ENCODE results near the gene DUS1L. TPM values are rescaled to one million over a fixed set of nuclear protein-coding genes. Genes with fewer than 3 reads are reported as not detected.

The DUS1L gene
- polyA plus RNA-seq, 1 of the 3 experiments (the other 2 are of a cell fraction), result 163 TPM

DNA sequence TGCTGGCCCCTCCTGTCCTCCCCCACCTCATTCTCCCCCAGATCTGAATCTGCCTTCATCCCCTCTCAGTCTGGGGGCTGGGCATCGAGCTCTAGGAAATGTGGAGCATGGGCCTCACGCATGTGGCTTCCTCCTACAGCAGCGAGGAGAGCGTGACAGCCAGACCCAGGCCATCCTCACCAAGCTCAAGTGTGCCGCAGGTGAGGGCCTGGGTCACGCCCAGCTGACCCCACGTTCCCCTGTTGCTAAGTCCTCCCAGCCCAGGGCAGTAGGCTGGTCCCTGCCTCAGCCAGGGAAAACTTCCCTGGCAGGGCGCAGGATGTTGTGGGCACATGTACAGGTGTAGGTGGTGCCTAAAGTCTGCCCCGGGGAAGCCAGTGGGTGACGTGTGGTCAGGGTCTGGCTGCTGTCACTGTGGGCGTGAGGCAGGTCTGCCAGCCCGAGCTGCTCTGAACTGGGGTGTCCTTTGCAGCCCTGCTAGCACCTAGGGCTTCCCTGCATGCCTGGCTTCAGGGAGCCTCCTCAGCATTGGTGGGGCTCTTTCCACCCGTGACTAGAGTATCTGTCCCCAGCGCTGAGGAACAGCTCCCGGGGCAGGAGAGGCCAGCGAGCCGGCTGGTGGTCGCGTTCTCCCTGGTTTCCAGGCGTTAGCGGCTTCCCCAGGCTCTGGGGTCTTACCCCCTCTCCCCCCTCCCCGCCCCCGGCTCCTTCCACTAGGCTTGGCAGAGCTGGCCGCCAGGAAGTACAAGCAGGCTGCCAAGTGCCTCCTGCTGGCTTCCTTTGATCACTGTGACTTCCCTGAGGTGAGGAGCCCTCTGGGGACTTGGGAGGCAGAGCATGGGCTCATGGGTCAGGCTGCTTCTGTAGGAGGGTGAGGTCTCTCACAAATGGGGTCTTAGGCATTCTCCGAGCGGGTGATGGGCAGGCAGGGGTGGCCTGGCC, 10.3 kb downstream of the DUS1L start:
- H3K9ac ChIP-seq, result no peak overlapping the region
- ChIA-PET POLR2A (interaction anchor here (1.0 to 1.6 kb wide), 3 partner anchors 8 to 43 kb away, joined by 3 to 4 read pairs (median 4); partner anchors contain the start of gene FASN), CTCF (interaction anchor here (0.8 to 5.1 kb wide), 9 partner anchors 10 to 98 kb away, joined by 3 to 24 read pairs (median 3); partner anchors contain the start of genes CENPX, DCXR and DUS1L)
- H3F3A ChIP-seq (replicated peaks; ENCODE audit: insufficient read depth), result peaks cover 27% of the 10 kb centered on the region
- 95% methylated on average over 19 of the region's 26 CpGs for WGBS (ENCODE audit: low lambda C conversion rate)
- peaks cover 48% of the 10 kb centered on the region for H3K79me2 ChIP-seq (ENCODE audit: insufficient read depth)
- H3K9me2 ChIP-seq, result no peaks in the 10 kb centered on the region
- no peaks in the 10 kb centered on the region for H3K9me3 ChIP-seq
- H3K27ac ChIP-seq (ENCODE audit: low read depth in 2 of 2, low read length in 1 of 2), result no peak overlapping the region; a peak in 1 of 4 replicates
- no peaks in the 10 kb centered on the region for H3K27me3 ChIP-seq (ENCODE audit: insufficient read depth)
- no peak for DNase-seq
- no peak overlapping the region for H2AFZ ChIP-seq (ENCODE audit: low read depth)
- H4K20me1 ChIP-seq (ENCODE audit: insufficient read depth), result peaks cover 14% of the 10 kb centered on the region; the same call in 1 of the 2 replicates
- no peak overlapping the region for H3K4me2 ChIP-seq
- TF ChIP-seq TCF12 (IDR thresholded peaks at IDR 0.05), result no peak
- no peak for TF ChIP-seq POLR2AphosphoS5 (IDR thresholded peaks at IDR 0.05; ENCODE audit: low read depth, low read length)
- no peak for TF ChIP-seq NFIC (IDR thresholded peaks at IDR 0.05; ENCODE audit: borderline replicate concordance)
- TF ChIP-seq, protein P1, sequence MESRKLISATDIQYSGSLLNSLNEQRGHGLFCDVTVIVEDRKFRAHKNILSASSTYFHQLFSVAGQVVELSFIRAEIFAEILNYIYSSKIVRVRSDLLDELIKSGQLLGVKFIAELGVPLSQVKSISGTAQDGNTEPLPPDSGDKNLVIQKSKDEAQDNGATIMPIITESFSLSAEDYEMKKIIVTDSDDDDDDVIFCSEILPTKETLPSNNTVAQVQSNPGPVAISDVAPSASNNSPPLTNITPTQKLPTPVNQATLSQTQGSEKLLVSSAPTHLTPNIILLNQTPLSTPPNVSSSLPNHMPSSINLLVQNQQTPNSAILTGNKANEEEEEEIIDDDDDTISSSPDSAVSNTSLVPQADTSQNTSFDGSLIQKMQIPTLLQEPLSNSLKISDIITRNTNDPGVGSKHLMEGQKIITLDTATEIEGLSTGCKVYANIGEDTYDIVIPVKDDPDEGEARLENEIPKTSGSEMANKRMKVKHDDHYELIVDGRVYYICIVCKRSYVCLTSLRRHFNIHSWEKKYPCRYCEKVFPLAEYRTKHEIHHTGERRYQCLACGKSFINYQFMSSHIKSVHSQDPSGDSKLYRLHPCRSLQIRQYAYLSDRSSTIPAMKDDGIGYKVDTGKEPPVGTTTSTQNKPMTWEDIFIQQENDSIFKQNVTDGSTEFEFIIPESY (IDR thresholded peaks at IDR 0.05; ENCODE audit: borderline replicate concordance, low read depth), result no peak
- TF ChIP-seq JUND (IDR thresholded peaks at IDR 0.05), result no peak
- TF ChIP-seq MXI1 (IDR thresholded peaks at IDR 0.05; ENCODE audit: low read depth, low read length), result no peak
- TF ChIP-seq, protein P2, sequence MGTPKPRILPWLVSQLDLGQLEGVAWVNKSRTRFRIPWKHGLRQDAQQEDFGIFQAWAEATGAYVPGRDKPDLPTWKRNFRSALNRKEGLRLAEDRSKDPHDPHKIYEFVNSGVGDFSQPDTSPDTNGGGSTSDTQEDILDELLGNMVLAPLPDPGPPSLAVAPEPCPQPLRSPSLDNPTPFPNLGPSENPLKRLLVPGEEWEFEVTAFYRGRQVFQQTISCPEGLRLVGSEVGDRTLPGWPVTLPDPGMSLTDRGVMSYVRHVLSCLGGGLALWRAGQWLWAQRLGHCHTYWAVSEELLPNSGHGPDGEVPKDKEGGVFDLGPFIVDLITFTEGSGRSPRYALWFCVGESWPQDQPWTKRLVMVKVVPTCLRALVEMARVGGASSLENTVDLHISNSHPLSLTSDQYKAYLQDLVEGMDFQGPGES (IDR thresholded peaks at IDR 0.05; ENCODE audit: low read depth, low read length), result no peak
- TF ChIP-seq FOXJ3 (CRISPR knock-in tag; IDR thresholded peaks at IDR 0.05), result no peak
- TF ChIP-seq FOSL2 (IDR thresholded peaks at IDR 0.05; ENCODE audit: borderline replicate concordance, low read depth), result no peak
- TF ChIP-seq, protein P3, sequence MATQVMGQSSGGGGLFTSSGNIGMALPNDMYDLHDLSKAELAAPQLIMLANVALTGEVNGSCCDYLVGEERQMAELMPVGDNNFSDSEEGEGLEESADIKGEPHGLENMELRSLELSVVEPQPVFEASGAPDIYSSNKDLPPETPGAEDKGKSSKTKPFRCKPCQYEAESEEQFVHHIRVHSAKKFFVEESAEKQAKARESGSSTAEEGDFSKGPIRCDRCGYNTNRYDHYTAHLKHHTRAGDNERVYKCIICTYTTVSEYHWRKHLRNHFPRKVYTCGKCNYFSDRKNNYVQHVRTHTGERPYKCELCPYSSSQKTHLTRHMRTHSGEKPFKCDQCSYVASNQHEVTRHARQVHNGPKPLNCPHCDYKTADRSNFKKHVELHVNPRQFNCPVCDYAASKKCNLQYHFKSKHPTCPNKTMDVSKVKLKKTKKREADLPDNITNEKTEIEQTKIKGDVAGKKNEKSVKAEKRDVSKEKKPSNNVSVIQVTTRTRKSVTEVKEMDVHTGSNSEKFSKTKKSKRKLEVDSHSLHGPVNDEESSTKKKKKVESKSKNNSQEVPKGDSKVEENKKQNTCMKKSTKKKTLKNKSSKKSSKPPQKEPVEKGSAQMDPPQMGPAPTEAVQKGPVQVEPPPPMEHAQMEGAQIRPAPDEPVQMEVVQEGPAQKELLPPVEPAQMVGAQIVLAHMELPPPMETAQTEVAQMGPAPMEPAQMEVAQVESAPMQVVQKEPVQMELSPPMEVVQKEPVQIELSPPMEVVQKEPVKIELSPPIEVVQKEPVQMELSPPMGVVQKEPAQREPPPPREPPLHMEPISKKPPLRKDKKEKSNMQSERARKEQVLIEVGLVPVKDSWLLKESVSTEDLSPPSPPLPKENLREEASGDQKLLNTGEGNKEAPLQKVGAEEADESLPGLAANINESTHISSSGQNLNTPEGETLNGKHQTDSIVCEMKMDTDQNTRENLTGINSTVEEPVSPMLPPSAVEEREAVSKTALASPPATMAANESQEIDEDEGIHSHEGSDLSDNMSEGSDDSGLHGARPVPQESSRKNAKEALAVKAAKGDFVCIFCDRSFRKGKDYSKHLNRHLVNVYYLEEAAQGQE (IDR thresholded peaks at IDR 0.05; ENCODE audit: low read depth, low read length), result no peak
- TF ChIP-seq SIN3A (IDR thresholded peaks at IDR 0.05; ENCODE audit: borderline replicate concordance, low read depth, low read length), result no peak
- TF ChIP-seq RFX5 (IDR thresholded peaks at IDR 0.05; ENCODE audit: low read length), result no peak
- TF ChIP-seq CHD2 (IDR thresholded peaks at IDR 0.05; ENCODE audit: low read length, partially characterized antibody), result no peak
- no peak for TF ChIP-seq TAF1 (IDR thresholded peaks at IDR 0.05; ENCODE audit: borderline replicate concordance, low read depth, low read length)
- TF ChIP-seq, protein P4, sequence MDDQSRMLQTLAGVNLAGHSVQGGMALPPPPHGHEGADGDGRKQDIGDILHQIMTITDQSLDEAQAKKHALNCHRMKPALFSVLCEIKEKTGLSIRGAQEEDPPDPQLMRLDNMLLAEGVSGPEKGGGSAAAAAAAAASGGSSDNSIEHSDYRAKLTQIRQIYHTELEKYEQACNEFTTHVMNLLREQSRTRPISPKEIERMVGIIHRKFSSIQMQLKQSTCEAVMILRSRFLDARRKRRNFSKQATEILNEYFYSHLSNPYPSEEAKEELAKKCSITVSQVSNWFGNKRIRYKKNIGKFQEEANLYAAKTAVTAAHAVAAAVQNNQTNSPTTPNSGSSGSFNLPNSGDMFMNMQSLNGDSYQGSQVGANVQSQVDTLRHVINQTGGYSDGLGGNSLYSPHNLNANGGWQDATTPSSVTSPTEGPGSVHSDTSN (IDR thresholded peaks at IDR 0.05), result no peak
- peaks cover 30 to 72% of the 10 kb centered on the region in 2 experiments for H3K36me3 ChIP-seq (replicated peaks in 1 of 2; ENCODE audit: control insufficient read depth in 1 of 2, insufficient read depth in 2 of 2, low read length in 1 of 2)
- no peak overlapping the region for H3K4me3 ChIP-seq (ENCODE audit: low read depth in 2 of 2, low read length in 1 of 2)
- H3K4me1 ChIP-seq (ENCODE audit: control insufficient read depth in 1 of 2, insufficient read depth in 2 of 2, low read depth in 1 of 2, low read length in 1 of 2), result peaks cover 0 to 25% of the 10 kb centered on the region in 2 experiments; a peak in 2 of 4 replicates
